HFFc6 (cell line): ENCODE measurements around the gene LHX5. TPM values are rescaled to one million over a fixed set of nuclear protein-coding genes. Genes with fewer than 3 reads are reported as not detected.

ENCODE experiments used
- DNase-seq: peaks from one replicate; pipeline ENCODE4 v3.0.0-alpha.2; 2018
- H3K27ac Mint-ChIP-seq: 2 replicates; pipeline ENCODE4 v1.8.0; 2020; ENCODE audit warnings: mild to moderate bottlenecking, mixed read lengths
- H3K27me3 Mint-ChIP-seq: 2 replicates; pipeline ENCODE4 v1.8.0; 2021; ENCODE audit warnings: mild to moderate bottlenecking, moderate library complexity, mixed read lengths; ENCODE audit not compliant: insufficient read depth
- H3K36me3 Mint-ChIP-seq: 2 replicates; pipeline ENCODE4 v1.8.0; 2021; ENCODE audit warnings: low read depth, mixed read lengths
- H3K4me1 Mint-ChIP-seq: 2 replicates; pipeline ENCODE4 v1.8.0; 2020; ENCODE audit warnings: low read depth, mixed read lengths
- H3K4me3 Mint-ChIP-seq: 2 replicates; pipeline ENCODE4 v1.8.0; 2020; ENCODE audit warnings: mild to moderate bottlenecking, moderate library complexity, mixed read lengths
- H3K9me3 Mint-ChIP-seq: 2 replicates; pipeline ENCODE4 v1.8.0; 2020; ENCODE audit warnings: mild to moderate bottlenecking, mixed read lengths
- CTCF ChIP-seq: fragments of 200-600 bp; sonication (generic); IDR thresholded peaks from 2 replicates; pipeline ENCODE4 v1.5.0; 2021; ENCODE audit warnings: antibody characterized with exemption, mild to moderate bottlenecking
- long read RNA-seq: library from polyadenylated mRNA; unstranded; transcript quantifications from one replicate; pipeline ENCODE4 v2.0.0, GENCODE V29; 2019
- total RNA-seq, 6 experiments: library from RNA; stranded (reverse); fragmentation: NEBNext Ultra II Directional; extraction: Animal tissue kit (Norgen Biotek cat#: 25700); gene quantifications; 2 replicates in 1 of 6; 3 replicates in 5 of 6; pipeline ENCODE4 v1.2.3, GENCODE V29; 2021

Gene LHX5
- not detected for total RNA-seq
- long read RNA-seq, result 0 reads

DNA sequence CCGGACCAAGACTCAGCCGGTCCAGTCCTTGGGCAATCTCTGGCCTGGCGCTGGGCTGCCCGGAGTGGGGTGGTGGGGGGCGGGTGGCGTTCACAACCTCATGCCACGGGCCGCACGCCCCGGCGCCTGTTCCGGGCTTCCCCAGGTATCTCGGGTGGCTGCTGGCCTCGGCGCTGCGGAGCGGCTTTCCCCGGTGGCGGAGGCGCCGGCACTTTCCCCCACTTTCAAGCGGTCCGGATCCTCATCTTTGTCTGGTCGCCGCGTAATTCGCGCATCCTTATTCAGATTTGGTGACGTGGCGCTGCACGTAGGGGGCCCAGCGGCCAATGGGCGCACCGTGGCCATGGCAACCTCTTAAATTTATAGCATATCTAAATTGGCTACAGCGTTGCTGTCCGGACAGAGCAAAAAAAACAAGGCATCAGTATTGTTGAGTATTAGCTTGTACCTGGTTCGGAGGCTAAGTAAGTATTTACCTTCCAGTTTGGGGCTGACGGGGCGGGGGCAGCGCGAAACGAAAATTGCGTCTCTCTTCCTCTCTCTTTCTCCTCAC, at the start of gene LHX5:
TSS of gene LHX5 (minus strand) at position 253 of the 553 bp plus-strand sequence. CDS start 373 bp downstream, outside the sequence.
- Mint-ChIP-seq H3K27ac (no peak within 1 kb of the TSS), H3K36me3 (no peaks in the 10 kb centered on the region), H3K9me3 (no peaks in the 10 kb centered on the region), H3K27me3 (peaks cover 71% of the 10 kb centered on the region), H3K4me1 (no peaks in the 10 kb centered on the region), H3K4me3 (no peak within 1 kb of the TSS)
- no peak for TF ChIP-seq CTCF
- DNase-seq, result no peak

DNA sequence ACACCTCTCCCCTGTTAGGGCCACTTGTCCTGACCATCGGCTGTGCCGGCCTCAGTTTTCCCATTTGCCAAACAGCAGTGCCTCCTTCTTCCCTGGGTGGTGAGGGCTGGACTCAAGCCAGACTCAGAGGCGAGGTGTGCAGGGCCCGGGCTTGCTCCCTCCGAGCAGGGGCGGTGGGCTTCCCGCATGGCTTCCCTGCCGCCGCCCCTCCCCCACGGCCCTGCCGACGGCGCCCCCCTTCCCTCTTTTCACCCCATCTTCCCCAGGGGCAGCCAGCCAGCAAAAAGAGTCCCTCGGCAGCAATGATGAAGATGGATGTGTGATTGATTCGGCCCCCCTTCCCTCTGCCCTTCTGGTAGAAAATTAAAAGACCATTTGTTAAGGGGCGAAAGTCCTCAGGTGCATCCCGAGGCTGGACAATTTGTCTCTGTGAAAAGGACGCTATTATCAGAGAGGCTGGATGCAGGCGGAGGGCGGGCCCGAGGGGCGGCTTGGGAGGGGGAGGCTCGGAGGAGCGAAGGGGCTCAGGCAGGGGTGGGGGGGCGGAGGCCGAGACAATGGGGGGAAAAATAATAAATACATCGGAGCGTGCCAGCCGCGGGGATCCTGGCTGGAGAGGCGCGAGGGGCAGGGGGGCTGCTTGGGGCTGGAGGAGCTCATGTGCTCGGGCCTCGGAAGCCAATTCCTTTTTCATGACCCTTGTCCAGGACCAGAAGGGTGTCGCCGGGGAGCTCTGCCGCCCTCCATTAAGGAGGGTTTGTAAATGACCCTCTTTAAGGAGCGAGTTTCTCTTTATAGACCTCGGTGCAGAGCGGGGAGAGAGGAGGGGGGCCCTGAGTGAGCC, 48.0 kb upstream of the LHX5 start:
- H3K27me3 Mint-ChIP-seq, result peaks cover 50% of the 10 kb centered on the region

DNA sequence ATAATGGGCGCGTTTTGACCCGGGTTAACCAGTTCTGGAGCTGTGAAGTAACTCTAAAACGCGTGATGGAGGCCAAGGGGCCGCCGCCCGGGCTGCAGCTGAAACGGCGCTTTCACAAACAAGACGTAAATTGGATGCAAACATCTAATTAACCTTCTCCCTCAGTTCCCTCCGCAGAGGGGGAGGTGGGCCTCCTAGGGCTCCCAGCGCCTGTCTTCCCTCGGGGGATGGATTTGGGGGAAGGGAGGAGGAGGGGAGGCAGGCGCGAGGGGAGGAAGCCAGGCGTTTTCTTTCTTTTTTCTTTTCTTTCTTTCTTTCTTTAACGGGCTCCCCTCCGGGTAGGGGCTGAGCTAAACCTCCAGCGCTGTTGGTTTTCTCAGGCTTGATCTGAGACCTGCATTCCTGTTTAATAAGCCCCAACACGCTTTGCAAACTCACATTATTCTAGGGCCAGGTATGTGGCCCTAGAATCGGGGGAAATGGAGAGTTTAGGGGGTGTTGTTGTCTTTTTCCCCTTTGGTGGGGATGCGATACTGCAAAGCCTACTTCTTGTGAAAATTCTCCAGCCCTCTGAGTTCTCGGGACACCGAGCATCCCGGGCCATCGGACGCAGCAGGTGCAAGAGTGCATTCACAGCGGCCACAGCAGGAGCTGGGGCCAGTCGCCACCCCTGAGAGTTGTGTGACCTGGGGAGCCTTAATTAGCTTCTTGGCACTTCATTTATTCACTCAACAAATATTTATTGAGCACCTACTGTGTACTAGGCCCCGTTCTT, 43.6 kb upstream of the LHX5 start:
- TF ChIP-seq CTCF, result no peak
- Mint-ChIP-seq H3K9me3 (no peaks in the 10 kb centered on the region), H3K27me3 (peaks cover 30% of the 10 kb centered on the region), H3K36me3 (no peaks in the 10 kb centered on the region), H3K27ac (no peak overlapping the region), H3K4me1 (no peaks in the 10 kb centered on the region), H3K4me3 (no peak overlapping the region)
- DNase-seq, result no peak

More for the DNA sequence above, 48.0 kb upstream of the LHX5 start:
- Mint-ChIP-seq H3K4me1 (no peaks in the 10 kb centered on the region), H3K27ac (no peak overlapping the region), H3K36me3 (no peaks in the 10 kb centered on the region), H3K9me3 (no peaks in the 10 kb centered on the region), H3K4me3 (no peak overlapping the region)
- no peak for DNase-seq
- no peak for TF ChIP-seq CTCF

GRCh38 chr12:113514602-113515001, 42.9 kb upstream of the LHX5 start:
- Mint-ChIP-seq H3K4me1 (no peaks in the 10 kb centered on the region), H3K36me3 (no peaks in the 10 kb centered on the region), H3K27me3 (peaks cover 34% of the 10 kb centered on the region), H3K27ac (no peak overlapping the region), H3K9me3 (no peaks in the 10 kb centered on the region), H3K4me3 (no peak overlapping the region)
- no peak for TF ChIP-seq CTCF
- no peak for DNase-seq

DNA sequence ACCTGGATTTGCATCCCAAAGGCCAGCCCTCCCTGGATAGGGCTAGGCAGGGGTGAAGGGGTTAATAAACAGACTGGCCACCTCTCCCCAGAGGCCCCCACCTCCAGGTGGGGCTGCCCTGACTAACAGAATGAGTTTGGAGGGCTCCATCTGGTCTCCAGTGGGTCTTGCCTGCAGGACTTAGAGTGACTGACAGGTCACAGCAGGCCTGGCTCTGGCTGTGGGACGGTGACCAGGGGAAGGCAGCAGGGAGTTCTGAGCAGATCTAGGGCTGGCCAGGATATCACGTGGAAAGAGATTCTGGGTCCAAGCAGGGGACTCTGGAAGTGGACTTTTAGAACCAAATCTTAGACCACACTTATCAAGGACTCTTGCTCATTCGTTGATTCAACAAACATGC, 40.9 kb upstream of the LHX5 start:
- Mint-ChIP-seq H3K4me3 (no peak overlapping the region), H3K36me3 (no peaks in the 10 kb centered on the region), H3K27me3 (peaks cover 25% of the 10 kb centered on the region), H3K4me1 (no peaks in the 10 kb centered on the region), H3K27ac (no peak overlapping the region), H3K9me3 (no peaks in the 10 kb centered on the region)
- DNase-seq, result no peak
- no peak for TF ChIP-seq CTCF
